CD4-positive, alpha-beta T cell treated with Interleukin-6 at 100 ng/mL for 8 hours (primary cell): ENCODE data around the gene REEP6.
"Not testable (repeated sequence)": the region's sequence is repeated elsewhere in the genome, so short reads cannot be mapped to it uniquely, and the experiment has no call there.

Source experiments
- DNase-seq: peaks from one replicate; pipeline ENCODE4 v3.0.0-alpha.2; 2020; ENCODE audit warnings: mixed read lengths, low spot score

Gene REEP6

DNA sequence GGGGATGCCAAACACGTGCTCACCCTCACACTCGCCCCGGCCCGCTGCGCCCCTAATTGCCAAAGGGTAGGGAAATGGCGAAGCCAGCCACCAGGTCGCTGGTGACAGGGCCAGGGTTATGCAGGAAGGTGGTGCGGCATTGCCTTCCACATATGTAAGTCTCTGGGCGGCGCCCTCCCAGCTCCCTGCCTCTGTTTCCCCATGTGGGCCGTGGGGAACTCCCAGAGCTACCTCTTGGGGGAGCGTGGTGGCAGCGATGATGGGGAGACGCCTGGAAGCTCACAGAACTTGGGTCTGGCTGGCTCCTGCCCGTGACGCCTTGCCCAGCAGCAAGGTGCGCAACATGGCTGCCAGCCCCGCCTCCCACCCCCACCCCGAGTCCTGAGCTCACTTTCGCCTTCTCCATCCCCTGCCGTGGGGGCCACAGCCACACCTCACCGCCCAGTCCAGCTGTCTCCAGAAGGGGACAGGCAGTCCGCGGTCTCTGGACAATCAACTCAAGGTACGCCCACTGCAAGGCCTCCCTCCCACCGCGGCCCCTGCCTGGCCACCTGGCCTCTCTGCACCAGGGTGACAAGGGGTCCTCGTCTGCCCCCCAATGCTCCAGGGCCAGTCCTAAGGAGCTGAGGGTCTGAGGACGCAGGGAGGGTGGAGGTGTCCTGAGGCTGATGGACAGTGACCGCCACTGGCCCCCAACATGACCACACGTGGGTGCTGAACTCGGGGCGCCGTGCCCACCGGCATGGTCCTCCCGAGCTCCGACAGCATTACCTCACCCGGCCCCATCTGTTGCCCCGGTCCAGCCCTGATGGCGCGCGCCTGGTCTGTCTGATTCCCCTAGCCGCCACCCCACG is 18.5 kb upstream of the REEP6 start:
- no peak for DNase-seq

DNA sequence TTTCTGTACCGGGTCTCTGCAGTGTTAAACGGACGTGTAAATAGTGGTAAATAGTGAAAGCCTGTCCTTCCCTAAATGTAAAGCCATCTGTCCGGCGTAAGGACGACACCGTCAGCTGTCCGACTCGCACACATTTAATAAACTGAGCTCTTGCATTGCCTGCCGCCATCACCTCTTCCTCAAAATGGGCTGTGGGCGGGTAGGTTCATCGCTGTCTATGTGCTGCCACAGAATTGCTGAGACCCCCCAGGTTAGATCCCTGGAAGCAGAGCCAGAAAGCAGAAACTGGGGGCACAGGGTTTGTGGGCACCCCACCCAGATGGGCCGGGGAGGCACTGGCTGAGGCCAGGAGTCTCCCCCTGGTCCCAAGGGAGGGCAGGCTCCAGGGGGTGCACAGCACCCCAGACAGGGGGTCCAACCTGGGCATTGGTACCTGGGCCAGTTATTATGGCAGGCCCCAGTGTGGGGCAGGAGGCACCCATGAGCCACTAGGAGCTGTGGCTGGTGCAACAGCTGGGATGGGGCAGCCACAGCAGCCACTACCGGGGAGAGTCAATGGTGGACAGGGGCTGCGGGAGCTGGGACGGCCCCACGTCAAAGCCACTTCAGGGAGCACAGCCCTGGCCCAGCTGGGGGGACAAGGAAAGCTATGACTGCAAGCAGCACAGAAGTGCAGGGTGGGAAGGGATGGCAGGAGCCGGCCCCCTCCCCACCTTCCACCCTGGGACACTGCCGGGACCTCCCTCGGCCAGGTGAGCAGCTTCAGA is 17.7 kb upstream of the REEP6 start:
- DNase-seq: no peak

DNA sequence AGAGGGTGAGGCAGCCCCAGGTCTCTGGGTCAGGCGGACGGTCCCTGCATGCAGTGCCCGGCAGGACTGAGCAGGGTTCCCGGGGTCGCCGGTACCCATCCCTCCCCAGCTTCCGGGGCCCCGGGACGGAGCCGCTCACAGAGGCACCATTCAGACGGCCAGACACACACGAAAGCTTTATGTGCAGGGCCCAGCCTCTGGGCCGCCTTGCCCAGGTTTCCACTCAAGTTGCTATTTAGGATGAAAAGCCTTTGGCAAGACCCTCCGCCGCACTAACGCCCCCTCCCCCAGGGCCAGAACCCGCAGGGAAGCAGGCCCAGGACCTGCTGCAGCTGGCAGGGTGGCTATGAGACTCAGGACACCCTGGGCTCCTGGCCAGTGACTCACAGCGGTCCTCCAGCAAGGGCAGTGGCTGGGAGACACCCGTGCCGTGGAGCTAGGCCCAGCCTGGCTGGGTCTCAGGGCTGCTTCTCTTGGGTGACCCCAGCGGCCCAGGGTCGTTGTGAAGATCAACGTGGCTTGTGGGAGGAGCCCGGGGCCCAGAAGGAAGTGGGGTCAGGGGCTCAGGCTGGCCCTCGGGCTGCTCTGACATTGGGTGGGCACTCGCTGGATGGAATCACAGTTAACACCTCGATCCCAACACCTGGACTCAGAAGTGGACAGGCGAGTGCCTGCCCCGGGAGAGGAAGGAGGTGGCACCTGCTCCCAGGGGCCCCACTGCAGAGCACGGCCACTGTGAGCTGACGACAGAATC is 16.8 kb upstream of the REEP6 start:
- no peak for DNase-seq

DNA sequence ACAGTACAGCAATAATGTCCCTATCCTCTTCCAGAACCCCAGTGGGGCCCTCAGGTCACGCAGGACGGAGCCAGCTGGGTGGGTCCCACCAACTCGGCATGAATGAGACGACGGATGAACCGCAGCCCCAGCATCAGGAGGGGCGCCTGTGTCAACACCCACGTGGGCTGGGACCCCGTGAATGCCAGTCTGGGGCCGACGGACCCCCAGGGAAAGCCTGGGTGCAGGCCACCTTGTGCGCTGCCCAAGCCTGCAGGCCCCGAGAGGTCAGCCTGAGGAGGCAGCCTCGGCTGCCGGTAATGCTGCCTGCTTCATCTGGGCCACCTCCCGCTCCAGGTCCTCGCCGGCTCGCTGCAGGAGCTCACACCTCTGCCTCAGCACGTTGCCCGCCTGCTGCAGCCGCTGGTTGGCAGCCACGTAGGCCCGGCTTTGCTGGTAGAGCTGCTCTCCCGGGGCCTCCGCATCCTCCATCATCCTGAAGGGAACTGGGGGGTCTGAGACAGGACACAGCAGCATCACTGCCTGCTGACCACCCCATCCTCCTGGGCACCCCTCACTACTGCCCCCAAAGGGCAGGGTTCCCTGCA is 16.1 kb upstream of the REEP6 start:
- DNase-seq: no peak

DNA sequence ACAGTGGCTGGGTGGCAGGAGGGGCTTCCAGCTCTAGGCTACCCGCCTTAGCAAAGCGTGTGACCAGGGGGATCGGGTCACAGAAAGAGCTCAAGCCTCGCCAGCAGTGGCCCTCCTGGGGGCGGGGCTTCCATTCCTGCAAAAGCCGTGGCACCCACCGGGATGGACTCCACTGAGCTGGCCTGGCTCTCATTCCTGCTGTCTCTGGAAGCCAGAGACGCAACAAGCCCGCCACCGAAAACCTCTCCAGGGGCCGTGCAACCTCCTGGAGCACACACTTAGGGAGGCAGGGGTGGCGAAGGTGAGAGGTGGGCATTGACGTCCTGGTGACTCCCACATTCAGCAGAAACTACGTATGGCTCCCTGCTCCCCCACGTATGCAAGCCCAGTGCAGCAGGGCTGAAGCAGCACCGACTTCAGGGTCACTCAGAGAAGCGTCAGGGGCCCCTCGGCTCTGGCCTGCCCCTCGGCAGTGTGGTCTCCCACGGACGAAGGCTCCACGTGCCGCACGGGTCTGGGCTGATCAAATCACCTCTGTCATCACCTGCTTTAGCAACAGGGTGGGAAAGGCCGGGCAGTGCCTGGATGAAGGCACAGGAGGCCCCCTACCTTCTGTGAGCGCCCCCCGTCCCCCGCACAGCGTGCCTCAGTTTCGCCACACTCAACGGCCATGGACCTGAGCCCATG is 15.1 kb upstream of the REEP6 start:
- DNase-seq: no peak

DNA sequence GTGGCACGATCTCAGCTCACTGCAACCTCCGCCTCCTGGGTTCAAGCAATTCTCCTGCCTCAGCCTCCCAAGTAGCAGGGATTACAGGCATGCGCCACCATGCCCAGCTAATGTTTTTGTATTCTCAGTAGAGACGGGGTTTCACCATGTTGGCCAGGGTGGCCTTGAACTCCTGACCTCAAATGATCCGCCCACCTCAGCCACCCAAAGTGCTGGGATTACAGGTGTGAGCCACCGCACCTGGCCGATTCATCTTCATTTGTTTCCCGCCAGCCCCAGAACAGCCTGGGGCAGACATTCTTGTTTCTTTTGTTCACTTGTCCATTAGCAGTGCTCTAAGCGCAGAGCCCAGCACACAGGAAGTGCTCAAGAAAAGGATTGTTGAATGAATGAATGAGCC is 13.9 kb upstream of the REEP6 start:
- DNase-seq: not testable (repeated sequence)

DNA sequence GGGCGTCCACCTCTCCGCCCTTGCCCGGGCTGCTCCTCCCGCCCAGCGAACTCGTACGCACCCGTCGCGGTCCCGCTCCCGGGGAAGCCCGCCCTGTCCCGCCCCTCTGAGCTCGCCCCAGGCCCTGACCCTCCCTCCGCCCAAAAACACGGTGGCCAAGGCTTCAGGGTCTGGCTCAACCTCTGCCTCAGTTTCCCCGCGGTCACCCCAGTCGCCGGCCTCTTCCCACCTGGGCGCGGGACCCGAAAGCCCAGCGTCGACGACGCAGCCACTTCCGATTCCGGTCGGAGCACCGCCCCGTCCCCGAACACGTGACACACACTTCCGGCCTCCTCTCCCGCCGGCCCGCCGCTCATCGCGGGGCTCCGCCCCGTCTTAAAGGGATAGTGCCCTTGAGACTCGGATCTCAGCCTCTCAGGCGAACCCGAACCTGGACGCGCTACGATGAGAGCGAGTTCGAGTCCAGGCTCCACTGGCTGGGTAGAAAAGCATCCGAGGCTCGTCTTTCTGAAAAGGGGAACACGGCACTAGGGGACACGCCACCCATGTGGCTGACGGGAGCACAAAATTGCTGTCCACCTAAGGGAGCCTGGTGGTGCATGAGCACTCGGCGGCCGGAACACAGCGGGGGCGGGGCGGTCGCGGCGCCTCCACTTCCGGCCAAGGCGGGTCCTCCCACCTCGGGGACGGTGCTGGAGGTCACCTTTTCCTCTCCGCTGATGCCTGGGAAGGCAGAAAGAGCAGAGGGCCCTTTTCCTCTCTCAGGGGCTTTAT is 11.9 kb upstream of the REEP6 start, which contains the start of gene C19orf25:
C19orf25 (minus strand) TSS at position 282 of the 774 bp plus-strand sequence. CDS start 312 bp downstream, outside the sequence.
- DNase-seq: peak; percentile 91

DNA sequence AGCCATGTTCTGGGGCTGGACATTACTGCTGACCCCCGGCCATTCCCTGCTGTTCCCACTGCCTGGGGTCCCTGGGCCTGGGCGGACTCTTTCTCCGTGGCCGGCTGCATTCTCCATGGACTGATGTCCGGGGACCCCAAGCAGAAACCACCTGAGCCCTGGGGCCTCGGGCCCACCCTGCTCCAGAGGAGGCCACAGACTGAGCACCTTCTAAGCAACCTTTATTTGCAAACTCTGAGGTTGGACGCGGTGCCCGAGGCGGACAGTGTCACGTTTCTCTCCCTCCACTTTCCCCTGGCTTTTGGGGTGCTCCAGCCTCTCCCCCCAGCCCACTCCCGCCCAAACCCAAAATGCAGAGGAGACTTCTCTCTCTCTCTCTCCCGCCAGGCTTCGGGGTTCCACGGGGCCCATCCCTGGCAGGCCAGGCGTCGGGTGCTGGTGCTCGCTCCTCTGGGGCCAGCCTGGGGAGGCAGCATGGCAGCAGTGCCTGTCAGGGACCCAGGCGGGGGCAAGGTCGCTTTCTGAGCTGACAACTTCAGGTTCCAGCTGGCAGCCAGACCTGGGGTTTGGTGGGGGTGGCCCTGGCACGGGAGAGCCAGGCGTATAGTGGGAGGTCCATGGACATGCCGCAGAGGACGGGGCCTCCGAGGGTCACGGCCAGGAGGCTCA is 9.6 kb upstream of the REEP6 start:
- no peak for DNase-seq

DNA sequence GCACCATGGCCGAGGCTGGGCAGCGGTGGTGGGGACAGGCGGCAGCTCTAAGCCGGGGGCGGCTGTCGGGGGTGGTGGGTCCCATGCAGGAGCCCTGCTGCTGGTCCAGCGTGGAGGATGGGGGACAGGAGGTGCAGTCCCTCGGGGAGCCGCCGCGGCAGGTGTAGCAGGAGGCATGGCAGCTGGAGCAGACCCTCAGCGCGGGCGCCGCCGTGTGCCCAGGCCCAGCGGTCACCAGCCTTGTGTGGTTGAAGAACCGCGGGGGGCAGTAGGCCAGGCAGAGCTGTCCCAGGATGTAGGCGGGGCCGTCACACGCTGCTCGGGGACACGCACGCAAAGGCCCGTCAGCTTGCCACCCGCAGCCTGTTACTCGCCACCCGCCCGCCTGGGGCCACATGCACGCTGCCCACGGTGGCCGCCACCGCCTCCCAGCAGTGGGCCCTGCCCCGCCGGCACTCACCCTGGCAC is 9.1 kb upstream of the REEP6 start:
- DNase-seq: no peak

DNA sequence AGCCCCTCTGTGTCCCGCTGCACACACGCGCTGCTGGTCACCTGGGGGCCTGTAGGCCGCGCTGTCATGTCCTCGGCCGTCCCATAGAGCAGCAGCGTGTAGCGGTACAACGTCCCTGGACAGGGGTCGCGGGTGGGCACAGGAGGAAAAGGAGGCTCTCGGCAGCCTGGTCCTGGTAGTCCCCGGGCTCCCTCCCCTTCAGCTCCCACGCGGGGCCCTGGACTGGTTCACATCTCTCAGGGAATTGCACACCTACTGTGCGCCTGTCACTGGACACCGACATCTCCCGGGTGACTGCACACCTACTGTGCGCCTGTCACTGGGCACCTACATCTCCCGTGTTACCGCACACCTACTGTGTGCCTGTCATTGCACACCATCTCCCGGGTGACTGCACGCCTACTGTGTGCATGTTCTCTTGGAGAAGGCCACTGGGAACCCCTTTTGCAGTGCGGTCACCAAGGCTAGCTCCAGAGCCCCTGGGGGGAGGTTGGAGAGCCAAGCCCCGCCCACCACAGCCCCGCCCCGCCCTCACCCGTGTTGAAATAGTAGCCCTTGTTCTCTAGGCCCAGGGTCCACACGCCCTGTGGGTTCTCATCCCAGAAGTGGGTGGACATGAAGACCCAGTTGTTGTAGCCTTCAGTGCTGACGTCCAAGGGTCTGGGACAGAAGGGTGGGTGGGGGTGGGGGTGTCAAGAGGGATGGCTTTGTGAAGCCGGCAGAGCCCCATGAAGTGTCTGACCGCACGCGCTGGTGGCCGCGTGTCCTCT is 8.4 kb upstream of the REEP6 start:
- no peak for DNase-seq

DNA sequence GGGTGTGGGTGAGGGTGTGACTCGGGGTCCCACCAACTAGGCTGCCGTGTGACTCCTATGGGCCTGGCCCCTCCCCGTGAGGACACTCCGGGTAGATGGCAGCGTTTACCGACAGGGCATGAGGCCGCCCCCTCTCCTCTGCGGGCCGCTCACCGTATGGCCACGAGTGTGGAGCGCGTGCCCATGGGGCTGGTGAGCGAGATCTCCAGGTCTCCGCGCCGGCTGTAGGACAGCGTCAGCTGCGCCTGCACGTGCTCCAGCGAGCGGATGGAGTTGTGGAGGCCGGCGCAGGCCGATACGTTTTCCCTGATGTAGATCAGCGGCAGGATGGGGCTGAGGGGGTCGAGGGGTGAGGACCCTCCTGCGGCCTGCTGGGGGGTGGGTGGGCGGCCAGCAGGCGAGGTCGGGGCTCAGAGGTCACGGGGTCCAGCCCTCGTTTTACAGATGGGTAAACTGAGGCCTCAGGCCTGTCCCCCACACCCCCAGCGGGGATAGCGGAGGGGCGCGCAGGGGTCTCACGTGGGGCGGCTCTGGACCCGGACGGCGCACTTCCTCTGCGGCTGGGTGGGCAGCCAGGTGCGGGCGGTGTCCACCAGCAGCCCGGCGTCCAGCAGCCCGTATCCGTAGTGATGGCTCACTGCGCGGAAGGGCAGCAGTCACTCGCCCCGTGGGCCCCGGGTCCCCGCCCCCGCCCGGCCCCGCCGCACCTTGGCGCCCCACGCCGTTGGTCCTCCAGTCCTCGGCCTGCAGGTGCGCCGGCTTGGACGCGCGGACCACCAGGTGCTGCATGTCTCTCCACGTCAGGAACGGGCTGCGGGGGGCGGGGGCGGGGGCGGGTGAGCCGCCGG is 7.6 kb upstream of the REEP6 start:
- no peak for DNase-seq

DNA sequence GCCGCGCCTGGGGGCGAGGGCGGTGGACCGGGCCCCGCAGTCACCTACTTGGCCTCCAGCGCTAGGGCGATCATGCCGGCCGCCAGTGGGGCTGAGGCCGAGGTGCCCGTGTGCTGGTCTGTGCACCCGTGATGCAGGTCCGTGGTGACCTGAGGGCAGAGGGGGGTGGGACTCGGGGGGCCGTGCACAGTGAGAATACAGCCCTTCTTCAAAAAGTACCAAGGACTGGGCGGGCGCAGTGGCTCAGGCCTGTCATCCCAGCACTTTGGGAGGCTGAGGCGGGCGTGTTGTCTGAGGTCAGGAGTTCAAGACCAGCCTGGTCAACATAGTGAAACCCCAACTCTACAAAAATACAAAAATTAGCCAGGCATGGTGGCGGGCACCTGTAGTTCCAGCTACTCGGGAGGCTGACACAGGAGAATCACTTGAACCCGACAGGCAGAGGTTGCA is 7.0 kb upstream of the REEP6 start:
- no peak for DNase-seq

DNA sequence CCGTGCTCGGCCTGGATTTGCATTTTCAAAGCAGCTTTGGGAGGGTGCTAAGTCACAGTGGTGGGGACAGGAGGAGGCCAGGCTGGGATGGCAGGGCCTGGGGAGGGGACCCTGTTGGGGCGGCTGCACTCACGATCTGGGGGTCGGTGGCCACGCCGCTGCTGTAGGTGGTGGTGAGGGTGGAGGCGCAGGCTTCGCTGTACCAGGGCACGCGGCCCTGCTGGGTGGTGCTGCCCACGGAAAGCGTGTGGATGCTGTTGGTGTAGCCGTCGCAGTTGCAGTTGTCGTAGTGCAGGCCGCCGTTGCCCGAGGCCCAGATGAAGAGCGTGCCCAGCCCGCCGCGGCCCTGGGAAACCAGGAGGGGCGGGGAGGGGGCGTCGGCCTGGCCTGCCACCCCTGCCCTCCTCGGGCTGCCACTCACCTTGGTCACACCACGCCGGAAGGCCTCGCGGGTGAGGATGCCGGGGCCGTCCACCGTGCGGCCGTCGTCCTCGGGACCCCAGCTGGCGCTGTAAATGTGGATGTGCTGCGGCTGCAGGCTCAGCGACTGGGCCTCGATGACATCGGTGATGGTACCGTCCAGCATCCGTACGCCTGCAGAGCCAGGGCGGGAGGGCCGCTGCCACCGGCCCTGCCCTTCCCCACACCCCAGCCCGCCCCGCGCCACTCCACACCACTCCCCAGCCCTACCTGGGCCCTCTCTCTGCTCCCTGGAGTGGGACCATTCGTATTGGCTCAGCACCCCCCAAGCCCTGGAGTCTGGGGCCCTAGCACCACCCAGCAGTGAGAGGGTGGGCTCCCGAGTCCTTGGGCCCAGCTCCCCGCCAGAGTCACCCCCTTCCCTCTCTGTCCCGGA is 4.0 kb upstream of the REEP6 start:
- DNase-seq: no peak

DNA sequence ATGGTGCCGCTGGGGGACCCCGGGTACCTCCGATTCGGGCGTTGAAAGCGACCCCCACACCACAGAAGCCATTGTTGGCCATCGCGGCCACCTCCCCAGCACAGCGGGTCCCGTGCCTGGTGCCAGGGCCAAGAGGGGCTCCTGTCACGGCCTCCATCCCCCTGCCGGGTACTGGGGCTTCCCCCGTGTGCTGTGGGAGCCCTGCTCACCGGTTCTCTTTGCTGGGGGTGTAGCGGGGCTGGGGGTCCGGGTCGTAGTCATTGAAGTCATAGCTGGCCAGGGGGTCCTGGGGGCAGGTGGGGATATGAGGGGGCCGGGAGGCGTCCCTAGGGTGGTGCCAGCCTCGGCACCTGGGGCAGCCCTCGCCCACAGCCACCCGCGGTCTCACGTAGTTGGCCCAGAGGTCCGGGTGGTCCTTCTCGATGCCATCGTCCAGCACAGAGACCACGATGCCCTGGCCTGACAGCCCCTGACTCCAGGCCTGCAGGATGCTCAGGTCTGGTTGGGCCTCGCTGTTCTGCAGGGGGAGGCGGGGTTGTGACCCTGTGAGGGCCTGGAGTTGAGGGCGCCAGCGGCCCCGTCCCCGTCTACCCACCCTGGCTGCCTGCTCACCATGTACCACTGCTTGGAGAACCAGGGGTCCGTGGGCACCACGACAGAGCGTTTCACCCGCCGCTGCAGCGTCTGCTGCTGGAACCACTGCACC is 3.3 kb upstream of the REEP6 start:
- DNase-seq: no peak

DNA sequence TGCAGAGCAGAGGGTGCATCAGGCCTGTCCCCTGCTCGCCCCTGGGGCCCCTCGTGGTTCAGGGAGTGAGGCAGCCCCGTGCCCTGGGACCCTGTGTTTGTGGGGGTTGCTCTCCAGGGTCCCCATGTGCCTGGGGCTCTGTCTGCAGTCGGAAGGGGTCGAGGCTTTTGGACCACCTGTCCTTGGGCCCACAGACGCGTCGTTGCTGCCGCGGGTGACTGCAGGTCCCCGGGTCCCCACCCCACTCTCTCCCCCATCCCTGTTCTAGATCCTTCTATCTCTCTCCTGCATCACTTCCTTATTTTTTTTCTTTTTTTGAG is 2.7 kb upstream of the REEP6 start:
- no peak for DNase-seq

DNA sequence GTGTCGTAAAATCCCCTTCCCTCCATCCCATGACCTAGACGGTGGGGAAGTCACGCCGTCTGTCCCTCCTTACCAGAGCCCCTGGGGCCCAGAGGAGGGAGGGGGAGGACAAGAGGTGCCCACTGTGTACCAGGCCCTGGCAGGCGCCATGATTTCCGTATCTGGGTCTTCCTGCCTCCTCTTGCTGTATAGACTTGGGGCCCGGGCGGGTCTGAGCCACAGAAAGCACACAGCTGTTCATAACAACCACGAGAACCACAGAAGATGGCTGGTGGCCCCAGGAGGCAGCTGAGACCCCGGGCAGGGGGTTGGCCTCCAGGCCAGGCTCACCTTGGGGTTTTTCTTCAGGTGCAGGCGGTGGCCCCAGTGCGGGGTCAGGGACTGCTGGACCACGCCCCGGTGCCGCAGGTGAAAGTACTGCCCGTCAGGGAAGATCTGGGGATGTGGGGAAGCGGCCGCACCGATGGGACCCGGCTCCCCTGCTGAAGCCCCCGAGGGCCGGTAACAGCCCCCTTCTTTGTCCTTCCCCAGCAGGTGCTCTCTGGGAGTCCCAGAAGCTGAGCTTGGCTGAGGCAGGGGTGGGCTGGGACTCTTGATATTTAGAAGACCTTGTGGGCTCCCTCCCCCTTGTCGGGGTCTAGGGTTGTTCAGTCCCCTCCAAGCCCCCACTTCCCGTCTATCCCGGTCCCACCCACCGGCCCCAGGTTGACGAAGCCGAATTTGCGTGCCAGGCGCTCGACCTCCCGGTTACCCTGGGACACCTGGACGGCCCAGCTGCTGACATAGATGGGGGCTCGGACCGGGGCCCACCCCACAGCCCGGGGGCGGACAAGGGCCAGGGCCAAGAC is 1.3 kb upstream of the REEP6 start:
- no peak for DNase-seq
